Loucy (cell line): ENCODE data around the gene DSG2.

Experiments used
- EZH2phosphoT487 ChIP-seq: fragments of 200-600 bp; IDR thresholded peaks from 2 replicates; pipeline ENCODE4 v1.6.1; 2018; ENCODE audit warnings: antibody characterized with exemption, mild to moderate bottlenecking, moderate library complexity, borderline replicate concordance
- TF ChIP-seq, protein P1 (sequence below): fragments of 200-600 bp; sonication (generic); conservative IDR thresholded peaks from 2 replicates; pipeline ENCODE4 v1.5.1; 2014; ENCODE audit warnings: mild to moderate bottlenecking, antibody characterized with exemption, low read length

DNA sequence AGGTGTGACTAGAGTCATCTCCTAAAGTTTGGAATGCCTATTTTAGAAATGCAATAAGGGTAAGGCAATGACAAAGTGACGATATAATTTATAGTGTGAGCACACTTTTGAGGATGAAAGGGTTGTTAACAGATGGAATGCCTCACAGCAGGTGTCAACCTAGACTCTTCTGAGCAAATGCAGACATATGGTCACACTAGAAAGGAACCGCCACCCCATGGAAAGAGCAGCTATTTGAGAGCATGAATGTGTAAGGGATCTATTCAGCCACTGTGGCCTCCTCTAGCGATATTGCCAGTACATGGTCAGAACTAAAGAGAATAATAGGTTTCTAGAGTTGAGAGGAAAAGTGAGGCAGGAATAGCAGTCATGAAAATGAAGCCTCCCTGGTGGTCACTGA, 18.5 kb downstream of the DSG2 start:
- TF ChIP-seq EZH2phosphoT487 = no peak
- TF ChIP-seq, protein P1, sequence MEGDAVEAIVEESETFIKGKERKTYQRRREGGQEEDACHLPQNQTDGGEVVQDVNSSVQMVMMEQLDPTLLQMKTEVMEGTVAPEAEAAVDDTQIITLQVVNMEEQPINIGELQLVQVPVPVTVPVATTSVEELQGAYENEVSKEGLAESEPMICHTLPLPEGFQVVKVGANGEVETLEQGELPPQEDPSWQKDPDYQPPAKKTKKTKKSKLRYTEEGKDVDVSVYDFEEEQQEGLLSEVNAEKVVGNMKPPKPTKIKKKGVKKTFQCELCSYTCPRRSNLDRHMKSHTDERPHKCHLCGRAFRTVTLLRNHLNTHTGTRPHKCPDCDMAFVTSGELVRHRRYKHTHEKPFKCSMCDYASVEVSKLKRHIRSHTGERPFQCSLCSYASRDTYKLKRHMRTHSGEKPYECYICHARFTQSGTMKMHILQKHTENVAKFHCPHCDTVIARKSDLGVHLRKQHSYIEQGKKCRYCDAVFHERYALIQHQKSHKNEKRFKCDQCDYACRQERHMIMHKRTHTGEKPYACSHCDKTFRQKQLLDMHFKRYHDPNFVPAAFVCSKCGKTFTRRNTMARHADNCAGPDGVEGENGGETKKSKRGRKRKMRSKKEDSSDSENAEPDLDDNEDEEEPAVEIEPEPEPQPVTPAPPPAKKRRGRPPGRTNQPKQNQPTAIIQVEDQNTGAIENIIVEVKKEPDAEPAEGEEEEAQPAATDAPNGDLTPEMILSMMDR = no peak
